ENCODE results near the gene CHST8.

Gene CHST8

DNA sequence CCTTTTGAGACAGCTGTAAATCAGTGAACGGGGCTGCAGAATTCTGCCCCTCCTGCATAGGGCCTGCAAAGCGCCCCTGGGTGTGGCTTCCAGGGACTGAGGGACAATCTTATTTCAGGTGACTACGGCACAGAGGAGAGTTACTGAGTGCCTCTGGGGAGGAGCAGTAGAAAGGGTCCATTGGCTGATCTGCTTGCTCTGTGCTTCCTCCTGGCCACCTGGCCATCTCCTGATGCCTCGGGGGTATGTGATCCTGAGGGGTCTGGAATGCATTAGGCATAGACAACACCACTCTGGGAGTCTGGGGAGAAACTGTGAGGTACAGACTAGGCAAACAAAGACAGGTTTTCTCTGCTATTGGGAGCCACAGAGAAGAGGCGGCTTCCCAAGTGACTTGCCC lies 177.7 kb downstream of the CHST8 start:
- no peak for DNase-seq

GRCh38 chr19:33800012-33800680 lies 178.4 kb downstream of the CHST8 start:
- DNase-seq = no peak

GRCh38 chr19:33801411-33801810 lies 179.7 kb downstream of the CHST8 start:
- DNase-seq = no peak

GRCh38 chr19:33802001-33802400 lies 180.2 kb downstream of the CHST8 start:
- no peak for DNase-seq

DNA sequence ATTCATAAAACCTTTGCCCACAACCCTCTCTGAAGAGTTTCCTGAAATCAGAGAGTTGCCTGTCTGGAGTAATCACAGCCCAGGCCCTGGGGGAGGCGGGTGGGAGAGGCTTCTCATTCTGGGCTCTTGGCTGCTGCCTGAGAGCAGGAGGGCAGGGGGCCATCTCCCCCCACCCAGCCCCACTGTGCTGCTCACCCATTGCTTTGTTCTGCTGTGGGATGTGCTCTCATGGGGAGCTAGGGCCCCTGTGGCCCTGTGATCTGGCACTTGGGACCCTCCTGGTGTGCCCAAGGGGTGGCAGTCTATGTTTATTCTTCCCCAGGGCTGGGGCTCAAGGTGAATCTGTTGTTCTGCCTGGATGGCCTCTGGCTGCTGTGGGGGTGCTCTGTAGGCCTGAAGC lies 181.0 kb downstream of the CHST8 start:
- DNase-seq = no peak

GRCh38 chr19:33803383-33803782 lies 181.6 kb downstream of the CHST8 start:
- no peak for DNase-seq

DNA sequence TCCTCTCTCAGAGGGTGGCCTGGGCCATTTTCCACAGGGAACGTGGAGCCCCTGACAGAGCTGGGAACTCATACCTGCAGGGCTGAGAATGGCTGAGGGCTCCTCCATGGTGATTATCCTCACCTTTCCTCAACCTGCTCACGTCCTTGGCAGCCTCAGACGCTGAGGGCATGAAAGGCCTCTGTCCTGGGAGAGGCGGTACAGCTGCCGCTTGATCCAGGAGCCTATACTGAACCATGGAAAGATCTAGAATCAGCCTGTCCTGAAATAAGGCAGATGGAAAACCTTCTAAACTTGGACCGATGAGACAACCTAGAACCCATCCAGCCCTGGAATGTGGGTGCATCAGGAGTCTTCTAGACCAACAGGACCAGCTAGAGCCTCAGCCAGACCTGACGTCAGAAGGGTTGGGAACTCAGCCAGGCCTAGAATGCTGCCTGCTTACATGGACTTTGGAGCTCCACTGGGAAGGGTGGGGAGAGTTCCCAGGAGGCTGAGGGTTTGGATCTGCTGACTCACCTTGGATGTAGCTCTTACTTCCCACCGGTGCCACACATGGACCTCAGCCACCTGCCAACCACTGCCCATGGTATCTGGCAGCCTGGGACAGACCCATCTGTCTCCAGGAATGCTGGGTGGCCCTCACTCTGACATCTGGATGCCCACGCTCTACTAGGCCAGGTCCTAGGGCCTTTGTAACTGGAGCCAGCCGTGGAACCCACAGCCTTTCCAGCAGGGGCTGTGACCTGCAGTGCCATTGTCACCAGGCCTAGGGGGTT lies 182.5 kb downstream of the CHST8 start:
- no peak for DNase-seq

DNA sequence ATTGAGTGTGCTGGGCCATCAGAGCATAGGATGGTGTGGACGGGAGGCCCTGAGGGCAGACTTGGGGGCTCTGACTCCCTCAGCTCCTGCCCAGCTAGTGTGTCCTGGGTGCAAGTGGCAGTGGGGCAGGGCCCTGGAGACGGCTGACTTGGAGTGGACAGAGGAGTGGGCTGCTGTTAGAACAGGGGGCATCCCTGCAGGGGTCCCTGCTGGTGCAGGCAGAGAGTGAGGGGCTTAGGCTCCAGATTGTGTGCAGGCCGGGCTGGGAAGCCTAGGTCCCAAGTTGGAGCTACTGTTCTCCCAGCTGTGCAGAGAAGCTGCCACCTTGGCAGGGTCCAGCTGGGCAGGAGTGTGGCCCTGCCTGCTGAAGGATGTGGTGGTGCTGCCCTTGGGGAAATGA lies 183.6 kb downstream of the CHST8 start:
- no peak for DNase-seq

DNA sequence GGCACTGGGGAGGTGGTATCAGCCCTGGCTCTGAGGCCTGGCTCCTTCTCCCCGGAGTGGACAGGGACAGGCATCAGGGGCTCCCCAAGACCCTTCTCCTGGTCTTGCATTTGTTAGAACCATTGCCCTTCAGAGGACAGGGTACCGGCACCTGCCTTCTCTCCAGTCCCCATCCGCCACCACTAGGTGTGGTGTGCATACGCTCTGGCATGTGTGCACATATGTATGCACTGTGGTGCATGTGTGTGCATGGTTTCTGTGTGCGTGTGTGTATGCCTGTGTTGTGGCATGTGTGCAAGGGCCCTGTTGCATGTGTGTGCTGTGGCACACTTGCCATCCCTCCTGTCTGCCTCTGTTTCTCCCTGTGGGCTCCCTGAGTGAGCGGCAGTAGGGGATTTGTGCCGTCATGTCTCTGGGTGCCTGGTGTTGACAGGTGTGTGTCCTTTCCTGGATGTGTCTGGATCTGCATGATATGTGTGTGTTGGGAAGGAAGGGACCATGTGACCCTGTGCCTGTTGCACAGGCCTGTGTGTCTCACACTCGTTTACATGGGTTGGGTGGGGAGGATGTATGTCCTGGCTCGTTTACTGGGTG lies 184.2 kb downstream of the CHST8 start:
- no peak for DNase-seq

- peak in 1 of 5 experiments; percentile 62 for DNase-seq
Observed at GRCh38 chr19:33806434-33806881, 184.7 kb downstream of the CHST8 start.

- DNase-seq = no peak
Observed at GRCh38 chr19:33808399-33808798, 186.6 kb downstream of the CHST8 start.

GRCh38 chr19:33809960-33810359 lies 188.2 kb downstream of the CHST8 start:
- DNase-seq = no peak

DNA sequence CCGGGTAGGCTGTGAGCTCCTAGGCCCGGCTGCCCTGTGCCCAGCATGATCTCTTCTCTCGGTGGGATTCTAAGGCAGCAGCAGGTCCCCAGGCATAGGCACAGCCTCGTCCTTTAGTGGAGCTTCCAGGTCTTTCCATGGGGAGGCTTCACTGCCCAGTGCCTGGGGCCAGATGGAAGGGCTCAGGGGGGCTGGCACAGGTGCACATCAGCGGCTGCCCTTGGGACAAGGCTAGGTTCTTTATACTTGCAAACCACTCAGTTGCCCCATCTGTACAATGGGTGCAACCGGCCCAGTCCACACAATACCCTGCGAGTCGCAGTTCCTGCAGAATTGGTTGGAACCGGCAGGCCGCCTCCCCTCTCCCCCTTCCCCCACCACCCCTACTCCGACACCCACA lies 189.1 kb downstream of the CHST8 start:
- DNase-seq = no peak

DNA sequence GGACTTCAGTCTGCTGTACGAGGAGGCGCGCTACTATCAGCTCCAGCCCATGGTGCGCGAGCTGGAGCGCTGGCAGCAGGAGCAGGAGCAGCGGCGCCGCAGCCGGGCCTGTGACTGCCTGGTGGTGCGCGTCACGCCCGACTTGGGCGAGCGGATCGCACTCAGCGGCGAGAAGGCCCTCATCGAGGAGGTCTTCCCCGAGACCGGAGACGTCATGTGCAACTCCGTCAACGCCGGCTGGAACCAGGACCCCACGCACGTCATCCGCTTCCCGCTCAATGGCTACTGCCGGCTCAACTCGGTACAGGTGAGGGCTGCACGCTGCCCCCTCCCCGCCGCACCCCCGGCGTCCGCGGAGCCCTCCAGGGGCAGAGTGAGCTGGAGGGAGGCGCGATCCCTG lies 189.5 kb downstream of the CHST8 start:
- DNase-seq = no peak

GRCh38 chr19:33811736-33812387 lies 190.1 kb downstream of the CHST8 start:
- no peak for DNase-seq

DNA sequence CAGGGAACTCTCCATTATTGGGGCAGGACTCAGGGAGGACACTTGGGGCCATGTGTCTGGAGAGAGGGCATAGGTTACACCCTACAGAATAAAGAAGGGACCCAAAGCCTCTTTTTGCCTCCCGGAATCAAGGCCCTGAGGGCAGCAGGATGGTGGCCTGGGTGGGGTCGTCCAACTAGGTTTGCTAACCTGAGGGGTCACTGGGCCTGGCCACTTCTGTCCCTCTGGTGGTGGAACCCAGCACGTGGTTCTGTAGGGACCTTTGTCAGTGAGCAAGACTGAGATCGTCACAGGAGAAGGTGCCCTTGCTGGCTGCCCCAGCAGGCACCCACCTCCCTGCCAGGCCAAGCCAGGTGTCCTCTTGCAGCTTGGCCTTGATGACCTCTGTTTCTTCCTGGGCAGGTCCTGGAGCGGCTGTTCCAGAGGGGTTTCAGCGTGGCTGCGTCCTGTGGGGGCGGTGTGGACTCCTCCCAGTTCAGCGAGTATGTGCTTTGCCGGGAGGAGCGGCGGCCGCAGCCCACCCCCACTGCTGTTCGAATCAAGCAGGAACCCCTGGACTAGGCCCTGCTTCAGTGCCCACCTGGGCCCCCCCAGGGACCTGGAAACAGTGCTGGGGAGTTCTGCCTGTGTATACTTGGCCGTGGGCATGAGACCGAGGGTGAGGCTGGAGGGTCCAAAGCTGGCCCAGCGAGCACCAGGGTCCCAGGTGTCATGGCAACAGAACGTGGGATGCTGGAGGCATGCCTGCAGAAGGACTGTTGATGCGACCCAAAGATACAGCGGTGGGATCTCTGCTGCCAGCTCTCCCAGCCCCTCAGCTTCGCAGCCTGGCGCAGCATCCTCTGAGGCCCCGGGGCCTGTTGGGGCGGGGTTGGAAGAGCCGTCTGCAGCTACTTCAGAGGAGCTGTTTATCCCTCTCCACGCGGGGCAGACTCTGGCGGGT lies 190.9 kb downstream of the CHST8 start:
- no peak for DNase-seq

GRCh38 chr19:33813391-33814101 lies 191.8 kb downstream of the CHST8 start:
- DNase-seq = no peak

DNA sequence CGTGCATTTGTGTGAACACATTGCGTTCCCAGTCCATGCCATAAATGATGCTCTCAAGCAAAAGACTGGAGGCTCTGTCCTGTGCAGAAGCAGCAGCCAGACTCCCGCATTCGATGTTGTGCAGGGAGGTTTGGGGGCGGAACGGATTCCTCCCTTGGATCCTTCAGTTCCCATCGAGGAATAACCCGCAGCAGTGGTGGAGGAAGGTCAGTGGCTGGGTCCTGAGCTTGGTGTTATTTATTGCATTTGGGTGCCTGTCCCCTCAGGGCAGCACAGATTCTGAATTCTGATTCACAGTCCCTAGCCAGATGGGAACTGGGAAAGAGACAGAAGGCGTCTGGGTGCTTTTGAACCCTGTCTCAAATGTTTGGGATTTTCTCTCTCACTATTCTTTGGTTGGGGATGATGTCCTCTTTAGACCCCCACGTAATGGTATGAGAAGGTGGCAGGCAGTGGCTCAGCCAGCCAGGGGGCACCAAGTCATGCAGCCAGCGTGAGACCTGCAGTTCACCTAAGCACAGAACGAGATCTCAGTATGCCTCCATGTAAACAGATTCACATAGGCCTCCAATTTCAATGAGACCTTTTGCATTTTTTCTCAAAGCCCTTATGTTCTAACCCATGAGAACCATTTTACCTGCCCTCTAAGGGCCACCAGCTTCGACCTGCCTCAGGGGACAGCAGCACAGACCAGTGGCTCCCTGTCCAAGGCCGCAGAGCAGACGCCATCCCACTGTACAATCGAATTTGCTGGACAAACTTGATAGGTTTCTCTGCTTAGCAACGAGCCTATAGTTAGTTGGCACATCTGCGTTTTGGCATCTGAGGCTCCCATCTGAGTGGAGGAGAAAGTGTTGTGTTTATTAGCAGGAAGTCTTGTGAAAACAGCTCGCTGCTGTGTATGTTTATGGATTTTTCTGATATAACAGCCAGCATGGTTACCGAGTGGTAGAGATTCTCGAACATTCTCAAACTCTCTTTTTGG lies 192.7 kb downstream of the CHST8 start:
- DNase-seq = no peak

DNA sequence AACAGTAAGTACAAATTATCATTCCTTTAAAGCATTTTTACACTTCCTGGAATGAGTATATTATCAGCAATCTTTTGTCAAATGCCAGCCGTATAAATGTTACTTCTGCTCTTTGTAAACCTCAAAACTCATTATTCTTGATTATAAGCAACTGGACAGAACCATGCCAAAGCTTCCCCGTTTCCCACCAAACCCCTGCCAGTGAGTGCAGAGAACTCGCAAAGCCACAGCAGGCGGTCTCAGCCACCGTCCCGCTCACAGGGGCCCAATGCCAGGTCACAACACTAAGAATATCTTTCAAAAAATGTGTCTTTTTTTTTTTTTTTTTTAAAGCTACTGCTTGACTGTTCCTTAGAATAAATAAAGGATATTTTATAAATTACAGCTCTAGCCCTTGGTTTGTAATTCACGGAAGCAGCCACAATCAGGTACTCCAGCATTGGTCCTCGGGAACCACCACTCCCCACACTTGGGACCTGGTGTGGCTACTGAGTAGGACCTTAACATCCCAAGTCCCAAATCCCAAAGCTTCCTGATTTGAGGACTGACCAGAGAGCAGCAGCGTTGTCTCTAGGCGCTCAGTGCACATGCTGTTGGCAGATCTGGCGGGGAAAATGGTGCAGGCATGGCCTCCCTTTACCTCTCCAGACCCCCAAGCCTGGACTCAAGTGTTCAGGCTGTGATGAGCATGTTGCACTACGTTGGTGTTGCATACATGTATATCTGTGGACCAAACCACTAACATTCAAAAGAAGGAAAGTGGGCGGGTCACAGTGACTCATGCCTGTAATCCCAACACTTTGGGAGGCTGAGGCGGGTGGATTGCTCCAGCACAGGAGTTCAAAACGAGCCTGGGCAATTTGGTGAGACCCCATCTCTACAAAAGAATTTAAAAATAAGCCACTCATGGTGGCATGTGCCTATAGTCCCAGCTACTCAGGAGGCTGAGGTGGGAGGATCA lies 193.9 kb downstream of the CHST8 start:
- no peak for DNase-seq

Data from T-helper 2 cell (primary cell).